IMR-90 (cell line): Measurements from ENCODE around the gene COLEC11. TPM values are rescaled to one million over a fixed set of nuclear protein-coding genes. Genes with fewer than 3 reads are reported as not detected.

Experiments
- ATAC-seq: fragments of 200-7000 bp; cut with Tn5 transposase; 2 replicates; pipeline ENCODE4 v1.9.1; 2020; ENCODE audit warnings: low read depth, mild to moderate bottlenecking, moderate library complexity
- BruUV-seq: library from RNA; stranded (reverse); fragments of 400-500 nt; replicated peaks from 2 replicates; lab custom pipeline; 2021; lab: Mats Ljungman, UMichigan
- CTCF ChIA-PET: fragments of 300-600 bp; formaldehyde crosslinking; extraction: SDS; loops from one replicate; lab custom pipeline; 2021; ENCODE audit warnings: antibody characterized with exemption; lab: Yijun Ruan, JAX
- POLR2A ChIA-PET: fragments of 300-600 bp; sonication (Branson Sonifier 250); formaldehyde crosslinking; loops from one replicate; lab custom pipeline; 2022; ENCODE audit warnings: antibody characterized with exemption; ENCODE audit not compliant: unreplicated experiment; lab: Charles Lee
- DNase-seq: peaks from one replicate; pipeline ENCODE4 v3.0.0; 2013
- H2AFZ ChIP-seq: replicated peaks from 2 replicates; pipeline ENCODE3; 2013; ENCODE audit warnings: low read length, mild to moderate bottlenecking; ENCODE audit not compliant: poor library complexity
- H2AK5ac ChIP-seq: 2 replicates; pipeline ENCODE4 v1.6.1; 2013; ENCODE audit warnings: low read depth, low read length, inconsistent platforms
- H2AK9ac ChIP-seq: replicated peaks from 2 replicates; pipeline ENCODE3; 2013; ENCODE audit warnings: mild to moderate bottlenecking, low read depth, low read length, moderate library complexity; ENCODE audit not compliant: poor library complexity
- H2BK120ac ChIP-seq: 2 replicates; pipeline ENCODE4 v1.6.1; 2013; ENCODE audit warnings: low read depth, low read length, inconsistent platforms
- H2BK15ac ChIP-seq: 3 replicates; pipeline ENCODE4 v1.6.1; 2013; ENCODE audit warnings: low read depth, low read length, inconsistent platforms
- H2BK20ac ChIP-seq: 2 replicates; pipeline ENCODE4 v1.6.1; 2013; ENCODE audit warnings: low read depth, mild to moderate bottlenecking, inconsistent platforms, low read length, moderate library complexity
- H2BK5ac ChIP-seq: 2 replicates; pipeline ENCODE4 v1.6.1; 2013; ENCODE audit warnings: mild to moderate bottlenecking, low read depth, low read length, inconsistent platforms; ENCODE audit not compliant: poor library complexity, severe bottlenecking
- H3K14ac ChIP-seq: replicated peaks from 2 replicates; pipeline ENCODE4 v1.6.1; 2013; ENCODE audit warnings: low read depth, low read length, inconsistent platforms
- H3K18ac ChIP-seq: 2 replicates; pipeline ENCODE4 v1.6.1; 2013; ENCODE audit warnings: low read depth, low read length, control low read depth
- H3K23ac ChIP-seq: 2 replicates; pipeline ENCODE4 v1.6.1; 2013; ENCODE audit warnings: low read depth, low read length, inconsistent platforms
- H3K27ac ChIP-seq: 2 replicates; pipeline ENCODE4 v1.5.1; 2013; ENCODE audit warnings: mild to moderate bottlenecking, control low read depth, low read length; ENCODE audit not compliant: insufficient read depth
- H3K27me3 ChIP-seq: 2 replicates; pipeline ENCODE4 v1.6.1; 2013; ENCODE audit warnings: low read length; ENCODE audit not compliant: control insufficient read depth, insufficient read depth
- H3K36me3 ChIP-seq: 2 replicates; pipeline ENCODE4 v1.6.1; 2013; ENCODE audit warnings: low read length, mixed read lengths; ENCODE audit not compliant: control insufficient read depth, insufficient read depth
- H3K4ac ChIP-seq: 2 replicates; pipeline ENCODE4 v1.6.1; 2013; ENCODE audit warnings: low read depth, low read length, inconsistent platforms
- H3K4me1 ChIP-seq: 2 replicates; pipeline ENCODE4 v1.6.1; 2013; ENCODE audit warnings: low read length, mixed read lengths; ENCODE audit not compliant: control insufficient read depth, insufficient read depth
- H3K4me2 ChIP-seq: 2 replicates; pipeline ENCODE4 v1.6.1; 2013; ENCODE audit warnings: low read depth, mild to moderate bottlenecking, control low read depth, low read length, moderate library complexity
- H3K4me3 ChIP-seq: 2 replicates; pipeline ENCODE4 v1.5.1; 2013; ENCODE audit warnings: low read depth, mild to moderate bottlenecking, control low read depth, low read length, moderate library complexity; ENCODE audit not compliant: insufficient read depth
- H3K56ac ChIP-seq: 2 replicates; pipeline ENCODE4 v1.6.1; 2013; ENCODE audit warnings: low read length, inconsistent platforms; ENCODE audit not compliant: insufficient read depth; ENCODE audit errors: extremely low read depth
- H3K79me1 ChIP-seq, 2 experiments: 2 replicates each; pipeline ENCODE4 v1.6.1; 2013; ENCODE audit warnings: low read length in 2 of 2, inconsistent platforms in 1 of 2, low read depth in 1 of 2
- H3K9ac ChIP-seq: 2 replicates; pipeline ENCODE4 v1.6.1; 2013; ENCODE audit warnings: low read depth, low read length, control low read depth
- H3K9me1 ChIP-seq: 2 replicates; pipeline ENCODE4 v1.6.1; 2013; ENCODE audit warnings: low read length, inconsistent platforms; ENCODE audit not compliant: insufficient read depth
- H3K9me3 ChIP-seq: 2 replicates; pipeline ENCODE4 v1.6.1; 2013; ENCODE audit warnings: low read length; ENCODE audit not compliant: control insufficient read depth, insufficient read depth
- H4K20me1 ChIP-seq: 2 replicates; pipeline ENCODE4 v1.6.1; 2013; ENCODE audit warnings: low read length, inconsistent platforms; ENCODE audit not compliant: insufficient read depth
- H4K5ac ChIP-seq: 2 replicates; pipeline ENCODE4 v1.6.1; 2013; ENCODE audit warnings: mild to moderate bottlenecking, low read depth, low read length, control low read depth
- H4K8ac ChIP-seq, 2 experiments: 2 replicates each; pipeline ENCODE4 v1.6.1; 2013; ENCODE audit warnings: low read depth in 2 of 2, low read length in 2 of 2, control low read depth in 1 of 2, inconsistent platforms in 1 of 2
- H4K91ac ChIP-seq: 2 replicates; pipeline ENCODE4 v1.6.1; 2013; ENCODE audit warnings: low read depth, low read length, inconsistent platforms; ENCODE audit not compliant: insufficient read depth
- BHLHE40 ChIP-seq: fragments of 150-350 bp; IDR thresholded peaks from 2 replicates; pipeline ENCODE4 v1.6.1; 2016; ENCODE audit warnings: mild to moderate bottlenecking, low read depth, low read length
- CEBPB ChIP-seq: IDR thresholded peaks from 2 replicates; pipeline ENCODE4 v1.6.1; 2012; ENCODE audit warnings: low read depth, low read length, improper control_type of control experiment
- CHD1 ChIP-seq: IDR thresholded peaks from 2 replicates; pipeline ENCODE4 v1.6.1; 2012; ENCODE audit warnings: low read depth, low read length, improper control_type of control experiment
- CTCF ChIP-seq: conservative IDR thresholded peaks from 2 replicates; pipeline ENCODE4 v1.5.1; 2012; ENCODE audit warnings: mild to moderate bottlenecking, low read depth, low read length, improper control_type of control experiment
- FOS ChIP-seq: fragments of 150-350 bp; IDR thresholded peaks from 2 replicates; pipeline ENCODE4 v1.6.1; 2016; ENCODE audit warnings: low read depth, low read length
- MAFK ChIP-seq: IDR thresholded peaks from 2 replicates; pipeline ENCODE4 v1.6.1; 2012; ENCODE audit warnings: low read depth, low read length, improper control_type of control experiment
- MAZ ChIP-seq: IDR thresholded peaks from 2 replicates; pipeline ENCODE4 v1.6.1; 2012; ENCODE audit warnings: low read depth, mild to moderate bottlenecking, low read length, improper control_type of control experiment, moderate library complexity, borderline replicate concordance
- MXI1 ChIP-seq: IDR thresholded peaks from 2 replicates; pipeline ENCODE4 v1.6.1; 2012; ENCODE audit warnings: low read depth, mild to moderate bottlenecking, low read length, moderate library complexity, borderline replicate concordance
- NFE2L2 ChIP-seq: fragments of 150-350 bp; IDR thresholded peaks from 2 replicates; pipeline ENCODE4 v1.6.1; 2016; ENCODE audit warnings: low read depth, mild to moderate bottlenecking, low read length
- POLR2A ChIP-seq: IDR thresholded peaks from 2 replicates; pipeline ENCODE4 v1.6.1; 2012; ENCODE audit warnings: mild to moderate bottlenecking, low read depth, low read length
- RAD21 ChIP-seq: IDR thresholded peaks from 2 replicates; pipeline ENCODE4 v1.6.1; 2012; ENCODE audit warnings: low read length, improper control_type of control experiment
- RCOR1 ChIP-seq: IDR thresholded peaks from 2 replicates; pipeline ENCODE4 v1.6.1; 2012; ENCODE audit warnings: mild to moderate bottlenecking, low read length, improper control_type of control experiment; ENCODE audit not compliant: insufficient replicate concordance
- USF2 ChIP-seq: fragments of 150-350 bp; IDR thresholded peaks from 2 replicates; pipeline ENCODE4 v1.6.1; 2017; ENCODE audit warnings: mild to moderate bottlenecking, antibody characterized with exemption, low read length, low read depth
- WGBS, 2 experiments: methylation state at CpG; one replicate each; pipeline versions ENCODE4 v1.1.5 to v1.1.7; 2013; ENCODE audit warnings: missing lambda C conversion rate in 2 of 2; ENCODE audit not compliant: insufficient read length in 1 of 2; ENCODE audit errors: extremely low coverage in 2 of 2; 5-methylcytosine and 5-hydroxymethylcytosine counted together
- dilution Hi-C: fragments of 300-500 bp; cut with HindIII; formaldehyde crosslinking; loops from one replicate; pipeline ENCODE4 v1.14.3; 2018; ENCODE audit warnings: low sequenced_read_pairs; ENCODE audit not compliant: unreplicated experiment
- in situ Hi-C: fragments of 300-500 bp; cut with MboI; formaldehyde crosslinking; loops from 3 replicates; pipeline ENCODE4 v1.14.3; 2019; ENCODE audit warnings: low sequenced_read_pairs, inconsistent platforms, mixed read lengths
- intact Hi-C: fragments of 100-400 bp; cut with micrococcal nuclease; formaldehyde crosslinking; loops from 2 replicates; pipeline ENCODE4 v1.10.0; 2022
- polyA plus RNA-seq, 3 experiments: library from polyadenylated mRNA; depleted of rRNA; stranded (reverse); fragments of >200 nt; gene quantifications; 2 replicates each; pipeline ENCODE4 v1.2.3, GENCODE V29; 2012; ENCODE audit warnings: low replicate concordance in 1 of 3
- total RNA-seq: library from RNA; depleted of rRNA; stranded (reverse); fragments of >200 nt; gene quantifications from 2 replicates; pipeline ENCODE4 v1.2.3, GENCODE V29; 2012

The COLEC11 gene
- total and polyA plus RNA-seq, 2 of the 4 experiments (the other 2 are of a cell fraction), result under 0.01 to 0.24 TPM

- intact Hi-C loops (loop anchor here (5.0 kb wide), 1 partner anchor 37 kb away; the partner anchor contains the start of gene COLEC11), dilution Hi-C loops (no loop called here), in situ Hi-C loops (no loop called here)
- no peaks in the 10 kb centered on the region for H3K79me1 ChIP-seq
- no peaks in the 10 kb centered on the region for H3K9me1 ChIP-seq
- H2BK5ac ChIP-seq, result no peak overlapping the region
- H4K20me1 ChIP-seq, result no peaks in the 10 kb centered on the region
- no peak overlapping the region for H2AFZ ChIP-seq
- no peaks in the 10 kb centered on the region for H3K9me3 ChIP-seq
- H3K36me3 ChIP-seq, result no peaks in the 10 kb centered on the region
- BruUV-seq, result no TSS peak
- H3K27ac ChIP-seq, result no peak overlapping the region
- no peak overlapping the region for H2AK5ac ChIP-seq
- no peak for DNase-seq
- ATAC-seq, result no peak
- H2BK15ac ChIP-seq, result no peak overlapping the region
- no peak overlapping the region for H3K4me2 ChIP-seq
- no peak overlapping the region for H2BK120ac ChIP-seq
- ChIA-PET POLR2A (no interaction called here), CTCF (no interaction called here)
- H3K14ac ChIP-seq, result no peak overlapping the region
- H3K4me3 ChIP-seq, result no peak overlapping the region
- H2BK20ac ChIP-seq, result no peak overlapping the region
- H3K18ac ChIP-seq, result no peak overlapping the region
- H3K4me1 ChIP-seq, result no peaks in the 10 kb centered on the region; the same call in 1 of the 2 replicates
- TF ChIP-seq POLR2A (no peak), CTCF (no peak), NFE2L2 (no peak), MXI1 (no peak), CEBPB (no peak), BHLHE40 (no peak), FOS (no peak), MAZ (no peak), RAD21 (no peak), RCOR1 (no peak), MAFK (no peak), CHD1 (no peak), USF2 (no peak)
- H4K8ac ChIP-seq, result no peak overlapping the region
- WGBS, 2 experiments, result 87% methylated on average over 7 of the region's 12 CpGs; no CpG with 5 or more reads in 1 of the 2 experiments
- no peak overlapping the region for H4K5ac ChIP-seq
- H4K91ac ChIP-seq, result no peak overlapping the region
- H2AK9ac ChIP-seq, result no peak overlapping the region
- H3K23ac ChIP-seq, result no peak overlapping the region
- H3K56ac ChIP-seq, result no peak overlapping the region
- H3K4ac ChIP-seq, result no peak overlapping the region
- H3K9ac ChIP-seq, result no peak overlapping the region
- peaks cover 9% of the 10 kb centered on the region; the same call in 1 of the 2 replicates for H3K27me3 ChIP-seq
Measured at GRCh38 chr2:3634596-3635121, 39.7 kb downstream of the COLEC11 start.
